AG04450 (cell line): ENCODE data around the gene GPRC5B. TPM values are rescaled to one million over a fixed set of nuclear protein-coding genes. Genes with fewer than 3 reads are reported as not detected.
A peak's percentile ranks its signal among the peaks of the same experiment; 100 is the strongest.

Experiments
- CTCF ChIA-PET: fragments of 300-600, 350-600 bp; formaldehyde crosslinking; extraction: SDS; loops from one replicate; lab custom pipeline; 2022; ENCODE audit warnings: antibody characterized with exemption, inconsistent platforms; lab: Charles Lee
- POLR2A ChIA-PET: fragments of 350-600 bp; formaldehyde crosslinking; extraction: SDS; loops from one replicate; lab custom pipeline; 2021; ENCODE audit warnings: antibody characterized with exemption, inconsistent platforms; lab: Yijun Ruan, JAX
- DNase-seq: peaks from one replicate; pipeline ENCODE4 v3.0.0-alpha.2; 2011; ENCODE audit warnings: low read depth, low spot score
- H3K27ac ChIP-seq: one replicate; pipeline ENCODE4 v1.5.1; 2012; ENCODE audit warnings: low read depth, low read length, control low read depth
- H3K27me3 ChIP-seq: one replicate; pipeline ENCODE4 v1.6.0; 2012; ENCODE audit warnings: low read length; ENCODE audit not compliant: control insufficient read depth, insufficient read depth
- H3K4me3 ChIP-seq: 2 replicates; pipeline ENCODE4 v1.5.1; 2011; ENCODE audit warnings: mild to moderate bottlenecking, low read depth, low read length, control low read depth
- H3K9me3 ChIP-seq: 2 replicates; pipeline ENCODE4 v1.5.1; 2012; ENCODE audit warnings: low read length; ENCODE audit not compliant: control insufficient read depth, insufficient read depth
- CTCF ChIP-seq: IDR thresholded peaks from 2 replicates; pipeline ENCODE4 v1.5.1; 2011; ENCODE audit warnings: low read depth, low read length, control low read depth, inconsistent platforms
- polyA plus RNA-seq: library from polyadenylated mRNA; depleted of rRNA; stranded (reverse); fragments of >200 nt; gene quantifications from 2 replicates; pipeline ENCODE4 v1.2.3, GENCODE V29; 2011

The GPRC5B gene
- polyA plus RNA-seq, 1 experiment, result 30.6 TPM

GRCh38 chr16:19890901-19891300, 6.3 kb upstream of the GPRC5B start:
- Histone ChIP-seq H3K27ac (no peak overlapping the region), H3K4me3 (no peak overlapping the region), H3K9me3 (no peaks in the 10 kb centered on the region), H3K27me3 (no peaks in the 10 kb centered on the region)
- ChIA-PET CTCF (interaction anchor here (0.7 to 2.5 kb wide), 6 partner anchors 8 to 494 kb away, joined by 3 to 22 read pairs (median 4); no protein-coding TSS in a partner anchor), POLR2A (no interaction called here)
- no peak for TF ChIP-seq CTCF
- no peak for DNase-seq

GRCh38 chr16:19888834-19889233, 4.2 kb upstream of the GPRC5B start:
- POLR2A ChIA-PET, result no interaction called here
- no peak overlapping the region for H3K4me3 ChIP-seq
- CTCF ChIA-PET, result interaction anchor here (0.6 to 5.0 kb wide), 5 partner anchors 18 to 305 kb away, joined by 4 to 193 read pairs (median 14); no protein-coding TSS in a partner anchor
- no peak overlapping the region for H3K27ac ChIP-seq
- TF ChIP-seq CTCF, result no peak
- H3K27me3 ChIP-seq, result no peaks in the 10 kb centered on the region
- peaks cover 5% of the 10 kb centered on the region; the same call in 1 of the 2 replicates for H3K9me3 ChIP-seq
- no peak for DNase-seq

GRCh38 chr16:19886073-19886941, 1.7 kb upstream of the GPRC5B start:
- Histone ChIP-seq H3K4me3 (no peak overlapping the region), H3K27ac (no peak overlapping the region), H3K9me3 (peaks cover 5% of the 10 kb centered on the region; the same call in 1 of the 2 replicates), H3K27me3 (peaks cover 3% of the 10 kb centered on the region)
- ChIA-PET POLR2A (interaction anchor here (0.9 kb wide), 1 partner anchor 285 kb away, joined by 3 read pairs; no protein-coding TSS in a partner anchor), CTCF (interaction anchor here (0.5 to 5.0 kb wide), 47 partner anchors 9 to 845 kb away, joined by 3 to 193 read pairs (median 5); partner anchors contain the start of genes IQCK, KNOP1 and VPS35L)
- peak; percentile 54 for DNase-seq
- TF ChIP-seq CTCF, result peak; percentile 100

- no peak for DNase-seq
- peaks cover 5% of the 10 kb centered on the region; the same call in 1 of the 2 replicates for H3K9me3 ChIP-seq
- no peak for TF ChIP-seq CTCF
- H3K4me3 ChIP-seq, result peak overlapping the region; percentile 82
- peaks cover 3% of the 10 kb centered on the region for H3K27me3 ChIP-seq
- ChIA-PET POLR2A (no interaction called here), CTCF (interaction anchor here (1.3 to 5.0 kb wide), 12 partner anchors 15 to 343 kb away, joined by 3 to 193 read pairs (median 8); partner anchors contain the start of gene VPS35L)
- H3K27ac ChIP-seq, result no peak overlapping the region
Observed at GRCh38 chr16:19885451-19886072, 914 bp upstream of the GPRC5B start.
